HG02840 (cell line): ENCODE data around the gene SLC16A12.
"Not testable (repeated sequence)": the region's sequence is repeated elsewhere in the genome, so short reads cannot be mapped to it uniquely, and the experiment has no call there.

ENCODE experiments used
- ATAC-seq: cut with Tn5 transposase; IDR thresholded peaks from one replicate; pipeline ENCODE4 v1.9.1; 2021; ENCODE audit warnings: mild to moderate bottlenecking, moderate library complexity, moderate number of reproducible peaks; ENCODE audit not compliant: unreplicated experiment, low FRiP score

The SLC16A12 gene

GRCh38 chr10:89549510-89549909, 14.1 kb upstream of the SLC16A12 start:
- no peak for ATAC-seq

- no peak for ATAC-seq
Measured at GRCh38 chr10:89548673-89549072, 13.3 kb upstream of the SLC16A12 start.

GRCh38 chr10:89547853-89548513, 12.6 kb upstream of the SLC16A12 start:
- ATAC-seq = no peak

- not testable (repeated sequence) for ATAC-seq
Measured at GRCh38 chr10:89546651-89547050, 11.3 kb upstream of the SLC16A12 start.

GRCh38 chr10:89543841-89544240, 8.4 kb upstream of the SLC16A12 start:
- ATAC-seq = no peak

- no peak for ATAC-seq
Measured at GRCh38 chr10:89540420-89540949, 5.1 kb upstream of the SLC16A12 start.

- no peak for ATAC-seq
Measured at GRCh38 chr10:89537364-89537763, 2.0 kb upstream of the SLC16A12 start.

GRCh38 chr10:89536013-89536354, 590 bp upstream of the SLC16A12 start:
- no peak for ATAC-seq

GRCh38 chr10:89534826-89535166, 598 bp downstream of the SLC16A12 start:
- ATAC-seq = no peak

- ATAC-seq = no peak
Measured at GRCh38 chr10:89532476-89532875, 2.9 kb downstream of the SLC16A12 start.

- no peak for ATAC-seq
Measured at GRCh38 chr10:89531359-89531758, 4.0 kb downstream of the SLC16A12 start.

GRCh38 chr10:89529711-89530110, 5.7 kb downstream of the SLC16A12 start:
- ATAC-seq = not testable (repeated sequence)

- no peak for ATAC-seq
Measured at GRCh38 chr10:89526358-89526757, 9.0 kb downstream of the SLC16A12 start.

GRCh38 chr10:89525556-89525955, 9.8 kb downstream of the SLC16A12 start:
- no peak for ATAC-seq

- ATAC-seq = no peak
Measured at GRCh38 chr10:89524279-89524678, 11.1 kb downstream of the SLC16A12 start.

GRCh38 chr10:89523274-89523673, 12.1 kb downstream of the SLC16A12 start:
- ATAC-seq = no peak

GRCh38 chr10:89522463-89522862, 12.9 kb downstream of the SLC16A12 start:
- ATAC-seq = no peak

- ATAC-seq = no peak
Measured at GRCh38 chr10:89521368-89521767, 14.0 kb downstream of the SLC16A12 start.

GRCh38 chr10:89520706-89521105, 14.7 kb downstream of the SLC16A12 start:
- no peak for ATAC-seq

GRCh38 chr10:89518876-89519842, 16.2 kb downstream of the SLC16A12 start:
- no peak for ATAC-seq

- ATAC-seq = no peak
Measured at GRCh38 chr10:89518108-89518507, 17.3 kb downstream of the SLC16A12 start.
